ENCODE data around the gene BACH2. TPM values are rescaled to one million over a fixed set of nuclear protein-coding genes. Genes with fewer than 3 reads are reported as not detected.

The BACH2 gene
- polyA plus RNA-seq, 1 of the 3 experiments (the other 2 are of a cell fraction): 0.46 TPM

- Histone ChIP-seq H3K27me3 (ENCODE audit: insufficient read depth) (no peaks in the 10 kb centered on the region), H3K9me2 (no peaks in the 10 kb centered on the region), H3K36me3 (replicated peaks in 1 of 2; ENCODE audit: control insufficient read depth in 1 of 2, insufficient read depth in 2 of 2, low read length in 1 of 2) (no peaks in the 10 kb centered on the region), H3F3A (replicated peaks; ENCODE audit: insufficient read depth) (no peaks in the 10 kb centered on the region), H3K4me2 (no peak overlapping the region), H3K79me2 (ENCODE audit: insufficient read depth) (no peaks in the 10 kb centered on the region), H3K4me3 (ENCODE audit: low read depth in 2 of 2, low read length in 1 of 2) (no peak overlapping the region), H3K9ac (no peak overlapping the region), H4K20me1 (ENCODE audit: insufficient read depth) (no peaks in the 10 kb centered on the region), H2AFZ (ENCODE audit: low read depth) (no peak overlapping the region), H3K9me3 (no peaks in the 10 kb centered on the region), H3K4me1 (ENCODE audit: control insufficient read depth in 1 of 2, insufficient read depth in 2 of 2, low read depth in 1 of 2, low read length in 1 of 2) (no peaks in the 10 kb centered on the region; a peak in 1 of 4 replicates), H3K27ac (ENCODE audit: low read depth in 2 of 2, low read length in 1 of 2) (no peak overlapping the region)
- POLR2A ChIA-PET: no interaction called here
- DNase-seq: no peak
- CTCF ChIA-PET: interaction anchor here (1.3 to 1.7 kb wide), 2 partner anchors 48 to 274 kb away, joined by 3 read pairs; no protein-coding TSS in a partner anchor
- TF ChIP-seq ZBTB33 (IDR thresholded peaks at IDR 0.05; ENCODE audit: borderline replicate concordance, low read depth) (no peak), GATA2 (CRISPR knock-in tag; IDR thresholded peaks at IDR 0.05) (no peak), TEAD4 (IDR thresholded peaks at IDR 0.05; ENCODE audit: borderline replicate concordance, insufficient read depth) (no peak)
- TF ChIP-seq, protein P1, sequence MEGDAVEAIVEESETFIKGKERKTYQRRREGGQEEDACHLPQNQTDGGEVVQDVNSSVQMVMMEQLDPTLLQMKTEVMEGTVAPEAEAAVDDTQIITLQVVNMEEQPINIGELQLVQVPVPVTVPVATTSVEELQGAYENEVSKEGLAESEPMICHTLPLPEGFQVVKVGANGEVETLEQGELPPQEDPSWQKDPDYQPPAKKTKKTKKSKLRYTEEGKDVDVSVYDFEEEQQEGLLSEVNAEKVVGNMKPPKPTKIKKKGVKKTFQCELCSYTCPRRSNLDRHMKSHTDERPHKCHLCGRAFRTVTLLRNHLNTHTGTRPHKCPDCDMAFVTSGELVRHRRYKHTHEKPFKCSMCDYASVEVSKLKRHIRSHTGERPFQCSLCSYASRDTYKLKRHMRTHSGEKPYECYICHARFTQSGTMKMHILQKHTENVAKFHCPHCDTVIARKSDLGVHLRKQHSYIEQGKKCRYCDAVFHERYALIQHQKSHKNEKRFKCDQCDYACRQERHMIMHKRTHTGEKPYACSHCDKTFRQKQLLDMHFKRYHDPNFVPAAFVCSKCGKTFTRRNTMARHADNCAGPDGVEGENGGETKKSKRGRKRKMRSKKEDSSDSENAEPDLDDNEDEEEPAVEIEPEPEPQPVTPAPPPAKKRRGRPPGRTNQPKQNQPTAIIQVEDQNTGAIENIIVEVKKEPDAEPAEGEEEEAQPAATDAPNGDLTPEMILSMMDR (IDR thresholded peaks at IDR 0.05): no peak
- 100% methylated on average over 1 of the region's 1 CpG for WGBS (ENCODE audit: low lambda C conversion rate)
Measured at GRCh38 chr6:90019216-90019615, 277.4 kb downstream of the BACH2 start.

DNA sequence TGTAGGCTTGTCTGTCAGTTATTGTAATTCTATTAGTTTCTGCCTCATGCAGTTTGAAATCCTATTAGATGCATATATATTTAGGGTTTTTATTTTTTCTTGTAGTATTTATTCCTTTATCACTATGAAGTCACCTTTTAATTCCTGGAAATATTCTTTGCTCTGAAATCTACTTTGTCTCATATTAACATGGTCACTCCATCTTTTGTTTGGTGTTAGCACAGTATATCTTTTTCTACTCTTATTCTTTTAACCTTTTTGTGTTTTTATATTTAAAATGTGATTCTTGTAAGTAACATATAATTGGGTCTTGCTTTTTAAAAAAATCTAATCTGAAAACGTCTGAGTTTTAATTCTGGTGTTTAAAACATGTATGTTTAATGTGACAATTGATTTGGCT lies 280.8 kb downstream of the BACH2 start:
- Histone ChIP-seq H4K20me1 (ENCODE audit: insufficient read depth) (no peaks in the 10 kb centered on the region), H3F3A (replicated peaks; ENCODE audit: insufficient read depth) (peaks cover 5% of the 10 kb centered on the region), H3K9me3 (no peaks in the 10 kb centered on the region), H2AFZ (ENCODE audit: low read depth) (no peak overlapping the region), H3K4me2 (no peak overlapping the region), H3K27ac (ENCODE audit: low read depth in 2 of 2, low read length in 1 of 2) (no peak overlapping the region), H3K27me3 (ENCODE audit: insufficient read depth) (no peaks in the 10 kb centered on the region), H3K36me3 (replicated peaks in 1 of 2; ENCODE audit: control insufficient read depth in 1 of 2, insufficient read depth in 2 of 2, low read length in 1 of 2) (no peaks in the 10 kb centered on the region), H3K4me3 (ENCODE audit: low read depth in 2 of 2, low read length in 1 of 2) (no peak overlapping the region), H3K9me2 (no peaks in the 10 kb centered on the region), H3K4me1 (ENCODE audit: control insufficient read depth in 1 of 2, insufficient read depth in 2 of 2, low read depth in 1 of 2, low read length in 1 of 2) (no peaks in the 10 kb centered on the region), H3K79me2 (ENCODE audit: insufficient read depth) (no peaks in the 10 kb centered on the region), H3K9ac (no peak overlapping the region)
- TF ChIP-seq ZBTB33 (IDR thresholded peaks at IDR 0.05; ENCODE audit: borderline replicate concordance, low read depth) (no peak), GABPA (IDR thresholded peaks at IDR 0.05; ENCODE audit: low read depth) (no peak), FOXM1 (IDR thresholded peaks at IDR 0.05; ENCODE audit: low read depth) (no peak), SMC3 (IDR thresholded peaks at IDR 0.05; ENCODE audit: low read depth, low read length) (no peak), MXI1 (IDR thresholded peaks at IDR 0.05; ENCODE audit: low read depth, low read length) (no peak), RXRA (IDR thresholded peaks at IDR 0.05; ENCODE audit: borderline replicate concordance, low read depth) (no peak)
- 36% methylated on average over 1 of the region's 1 CpG for WGBS (ENCODE audit: low lambda C conversion rate)
- ChIA-PET CTCF (no interaction called here), POLR2A (no interaction called here)
- no peak for DNase-seq

Measured in SK-N-SH (cell line).